Measurements from ENCODE around the gene EBF4. TPM values are rescaled to one million over a fixed set of nuclear protein-coding genes. Genes with fewer than 3 reads are reported as not detected.
"Not testable (repeated sequence)": the region's sequence is repeated elsewhere in the genome, so short reads cannot be mapped to it uniquely, and the experiment has no call there.

EBF4 gene
- total and polyA plus RNA-seq, 8 donors, result 7.0 to 69.2 (median 12.6) TPM

- H3K4me1 ChIP-seq, result peaks cover 0 to 2% (median 2%) of the 10 kb centered on the region in 4 donors
- intact Hi-C loops (cut with DNase I; ENCODE audit: low total_unique reads), result no loop called here
Observed at GRCh38 chr20:2762578-2763131, 70.1 kb downstream of the EBF4 start.

DNA sequence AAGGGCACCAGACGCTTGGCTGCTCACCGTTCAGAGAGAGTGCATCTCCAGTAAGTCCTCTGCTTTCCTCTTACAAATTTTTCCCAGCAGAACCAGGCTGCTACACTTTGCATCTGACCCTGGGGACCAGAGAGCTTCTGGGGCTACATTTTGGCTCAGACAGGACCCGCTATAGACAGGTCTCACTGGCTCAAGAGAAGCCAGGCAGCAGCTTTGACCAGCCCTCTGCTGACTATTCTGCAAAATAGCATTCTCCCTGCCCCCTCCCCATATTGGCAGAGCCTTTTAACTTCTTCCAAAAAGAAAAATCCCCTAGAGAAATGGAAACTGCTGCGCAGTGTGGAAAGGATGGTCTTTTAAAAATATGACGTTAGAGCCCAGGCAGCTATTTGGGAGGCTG lies 70.6 kb downstream of the EBF4 start:
- Histone ChIP-seq H3K4me3 (no peak overlapping the region), H3K27ac (no peak overlapping the region), H3K9me3 (no peaks in the 10 kb centered on the region), H3K27me3 (peaks cover 0 to 87% (median 0%) of the 10 kb centered on the region in 3 donors), H3K36me3 (no peaks in the 10 kb centered on the region), H3K4me1 (peaks cover 0 to 8% (median 7%) of the 10 kb centered on the region in 4 donors)
- intact Hi-C loops (cut with DNase I; ENCODE audit: low total_unique reads), result no loop called here
- no peak for TF ChIP-seq POLR2AphosphoS5 (IDR thresholded peaks at IDR 0.05)
- TF ChIP-seq, protein P1, sequence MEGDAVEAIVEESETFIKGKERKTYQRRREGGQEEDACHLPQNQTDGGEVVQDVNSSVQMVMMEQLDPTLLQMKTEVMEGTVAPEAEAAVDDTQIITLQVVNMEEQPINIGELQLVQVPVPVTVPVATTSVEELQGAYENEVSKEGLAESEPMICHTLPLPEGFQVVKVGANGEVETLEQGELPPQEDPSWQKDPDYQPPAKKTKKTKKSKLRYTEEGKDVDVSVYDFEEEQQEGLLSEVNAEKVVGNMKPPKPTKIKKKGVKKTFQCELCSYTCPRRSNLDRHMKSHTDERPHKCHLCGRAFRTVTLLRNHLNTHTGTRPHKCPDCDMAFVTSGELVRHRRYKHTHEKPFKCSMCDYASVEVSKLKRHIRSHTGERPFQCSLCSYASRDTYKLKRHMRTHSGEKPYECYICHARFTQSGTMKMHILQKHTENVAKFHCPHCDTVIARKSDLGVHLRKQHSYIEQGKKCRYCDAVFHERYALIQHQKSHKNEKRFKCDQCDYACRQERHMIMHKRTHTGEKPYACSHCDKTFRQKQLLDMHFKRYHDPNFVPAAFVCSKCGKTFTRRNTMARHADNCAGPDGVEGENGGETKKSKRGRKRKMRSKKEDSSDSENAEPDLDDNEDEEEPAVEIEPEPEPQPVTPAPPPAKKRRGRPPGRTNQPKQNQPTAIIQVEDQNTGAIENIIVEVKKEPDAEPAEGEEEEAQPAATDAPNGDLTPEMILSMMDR (IDR thresholded peaks at IDR 0.05), result no peak
- no peak for TF ChIP-seq POLR2A (IDR thresholded peaks at IDR 0.05)
- no peak for TF ChIP-seq EP300 (IDR thresholded peaks at IDR 0.05)
- DNase-seq, result peak in 1 of 2 donors; percentile 20
- WGBS, 5 donors, result 52 to 62% (median 59%) methylated on average over 5 of the region's 5 CpGs

More at GRCh38 chr20:2762578-2763131, 70.1 kb downstream of the EBF4 start:
- WGBS, 5 donors, result 50 to 69% (median 59%) methylated on average over 2 of the region's 2 CpGs; no CpG with 5 or more reads in 1 of the 5 donors
- DNase-seq, result no peak
- Histone ChIP-seq H3K27ac (no peak overlapping the region), H3K27me3 (peaks cover 0 to 84% (median 0%) of the 10 kb centered on the region in 3 donors), H3K36me3 (no peaks in the 10 kb centered on the region), H3K9me3 (no peaks in the 10 kb centered on the region), H3K4me3 (no peak overlapping the region)
- TF ChIP-seq, protein P1 (IDR thresholded peaks at IDR 0.05), result no peak
- TF ChIP-seq POLR2A (IDR thresholded peaks at IDR 0.05) (no peak), POLR2AphosphoS5 (IDR thresholded peaks at IDR 0.05) (no peak), EP300 (IDR thresholded peaks at IDR 0.05) (no peak)

- intact Hi-C loops (cut with DNase I; ENCODE audit: low total_unique reads), result no loop called here
- DNase-seq, result peak; percentile 45 to 94
- Histone ChIP-seq H3K27ac (peak overlapping the region; percentile 51 to 71 (median 61)), H3K36me3 (no peaks in the 10 kb centered on the region), H3K4me3 (peak overlapping the region in 1 of 4 donors; percentile 11), H3K4me1 (peaks cover 0 to 18% (median 11%) of the 10 kb centered on the region in 4 donors), H3K9me3 (no peaks in the 10 kb centered on the region), H3K27me3 (peaks cover 0 to 72% (median 0%) of the 10 kb centered on the region in 3 donors)
- peak in 1 of 3 donors; percentile 53 for TF ChIP-seq POLR2AphosphoS5 (IDR thresholded peaks at IDR 0.05)
- TF ChIP-seq POLR2A (IDR thresholded peaks at IDR 0.05), result no peak
- TF ChIP-seq EP300 (IDR thresholded peaks at IDR 0.05), result no peak
- TF ChIP-seq, protein P1 (IDR thresholded peaks at IDR 0.05), result no peak
- WGBS, 5 donors, result 23 to 36% (median 30%) methylated on average over 5 to 15 of the region's 15 CpGs
Observed at GRCh38 chr20:2767768-2768631, 75.4 kb downstream of the EBF4 start.

- H3K27me3 ChIP-seq, result peaks cover 0 to 65% (median 0%) of the 10 kb centered on the region in 3 donors
- no peak for TF ChIP-seq POLR2A (IDR thresholded peaks at IDR 0.05)
- no peak for TF ChIP-seq EP300 (IDR thresholded peaks at IDR 0.05)
- TF ChIP-seq, protein P1 (IDR thresholded peaks at IDR 0.05), result no peak
- TF ChIP-seq POLR2AphosphoS5 (IDR thresholded peaks at IDR 0.05), result no peak
- intact Hi-C loops (cut with DNase I; ENCODE audit: low total_unique reads), result no loop called here
- H3K36me3 ChIP-seq, result no peaks in the 10 kb centered on the region
- DNase-seq, result no peak
- H3K9me3 ChIP-seq, result no peaks in the 10 kb centered on the region
- peak overlapping the region in 4 of 5 donors; percentile 51 to 71 (median 58) for H3K27ac ChIP-seq
- WGBS, 5 donors, result 23 to 53% (median 32%) methylated on average over 5 of the region's 5 CpGs
- H3K4me3 ChIP-seq, result no peak overlapping the region
- peaks cover 0 to 18% (median 11%) of the 10 kb centered on the region in 4 donors for H3K4me1 ChIP-seq
Observed at GRCh38 chr20:2768632-2769015, 76.0 kb downstream of the EBF4 start.

- H3K27ac ChIP-seq; DNase-seq; H3K36me3 ChIP-seq; H3K4me3 ChIP-seq; H3K9me3 ChIP-seq; intact Hi-C loops (cut with DNase I; ENCODE audit: low total_unique reads): not testable (repeated sequence)
- H3K4me1 ChIP-seq, result peaks cover 0 to 18% (median 11%) of the 10 kb centered on the region in 4 donors
- peaks cover 0 to 58% (median 0%) of the 10 kb centered on the region in 3 donors for H3K27me3 ChIP-seq
- WGBS, 5 donors, result 79 to 94% (median 94%) methylated on average over 12 of the region's 12 CpGs
Observed at GRCh38 chr20:2770091-2770490, 77.5 kb downstream of the EBF4 start.
